Fibroblast of lung (primary cell): ENCODE results near the gene ZNF747. TPM values are rescaled to one million over a fixed set of nuclear protein-coding genes. Genes with fewer than 3 reads are reported as not detected.

Source experiments
- DNase-seq, 2 donors: peaks; one replicate each; pipeline versions ENCODE4 v3.0.0 to v3.0.0-alpha.2; 2010; ENCODE audit warnings: low read depth in 2 of 2
- H2AFZ ChIP-seq: 2 replicates; pipeline ENCODE4 v1.5.1; 2012; ENCODE audit warnings: low read length, control low read depth, inconsistent platforms
- H3K27ac ChIP-seq: 2 replicates; pipeline ENCODE4 v1.5.1; 2011; ENCODE audit warnings: low read length, control low read depth; ENCODE audit not compliant: insufficient read depth
- H3K27me3 ChIP-seq: 2 replicates; pipeline ENCODE4 v1.5.1; 2011; ENCODE audit warnings: mild to moderate bottlenecking, low read length; ENCODE audit not compliant: control insufficient read depth, insufficient read depth
- H3K36me3 ChIP-seq: 2 replicates; pipeline ENCODE4 v1.5.1; 2011; ENCODE audit warnings: low read length; ENCODE audit not compliant: control insufficient read depth, insufficient read depth
- H3K4me1 ChIP-seq: 2 replicates; pipeline ENCODE4 v1.5.1; 2011; ENCODE audit warnings: low read length; ENCODE audit not compliant: control insufficient read depth, insufficient read depth; ENCODE audit errors: extremely low read depth
- H3K4me2 ChIP-seq: 2 replicates; pipeline ENCODE4 v1.5.1; 2011; ENCODE audit warnings: low read length, control low read depth; ENCODE audit not compliant: insufficient read depth; ENCODE audit errors: extremely low read depth
- H3K4me3 ChIP-seq, 4 experiments: fragments of 200-600 bp in 1 of 4; sonication (generic) in 1 of 4; replicated peaks in 1 of 4; 2 replicates each; pipeline ENCODE4 v1.5.1; 2011 to 2016; ENCODE audit warnings: low read length in 4 of 4, low read depth in 3 of 4, mild to moderate bottlenecking in 3 of 4, control low read depth in 2 of 4, inconsistent platforms in 1 of 4, mixed read lengths in 1 of 4; ENCODE audit not compliant: insufficient read depth in 1 of 4; ENCODE audit errors: control extremely low read depth in 1 of 4
- H3K79me2 ChIP-seq: 2 replicates; pipeline ENCODE4 v1.5.1; 2012; ENCODE audit warnings: mild to moderate bottlenecking, low read length, inconsistent platforms; ENCODE audit not compliant: control insufficient read depth, insufficient read depth
- H3K9ac ChIP-seq: 2 replicates; pipeline ENCODE4 v1.5.1; 2011; ENCODE audit warnings: mild to moderate bottlenecking, low read length, control low read depth; ENCODE audit not compliant: insufficient read depth
- H3K9me3 ChIP-seq: 2 replicates; pipeline ENCODE4 v1.5.1; 2012; ENCODE audit warnings: low read depth, low read length; ENCODE audit not compliant: control insufficient read depth, insufficient read depth
- H4K20me1 ChIP-seq: 2 replicates; pipeline ENCODE4 v1.5.1; 2011; ENCODE audit warnings: low read length; ENCODE audit not compliant: control insufficient read depth, insufficient read depth; ENCODE audit errors: extremely low read depth
- EZH2 ChIP-seq: IDR thresholded peaks from 2 replicates; pipeline ENCODE4 v1.5.1; 2012; ENCODE audit warnings: low read length, control low read depth, mild to moderate bottlenecking; ENCODE audit errors: missing control alignments
- polyA plus RNA-seq, 2 donors: library from polyadenylated mRNA; depleted of rRNA in 1 of 2; stranded (reverse) in 1 of 2; unstranded in 1 of 2; fragments of >200 nt; gene quantifications; 2 replicates each; pipeline ENCODE4 v1.2.1, GENCODE V29; 2011 to 2012; ENCODE audit warnings: missing spikeins in 1 of 2
- total RNA-seq: library from RNA; depleted of rRNA; stranded (reverse); fragments of >200 nt; gene quantifications from 2 replicates; pipeline ENCODE4 v1.2.1, GENCODE V29; 2014
- TF ChIP-seq, protein P1 (sequence below), 2 donors: IDR thresholded peaks in 1 of 2; conservative IDR thresholded peaks in 1 of 2; 1 replicate in 1 of 2; 2 replicates in 1 of 2; pipeline ENCODE4 v1.5.1; 2011 to 2012; ENCODE audit warnings: low read length in 2 of 2, control low read depth in 1 of 2, inconsistent platforms in 1 of 2, low read depth in 1 of 2, mild to moderate bottlenecking in 1 of 2

ZNF747 gene
- total and polyA plus RNA-seq, 2 donors (not counting 1 experiment from before 2014, with no cell fraction given), result 4.4 to 10.6 TPM

DNA sequence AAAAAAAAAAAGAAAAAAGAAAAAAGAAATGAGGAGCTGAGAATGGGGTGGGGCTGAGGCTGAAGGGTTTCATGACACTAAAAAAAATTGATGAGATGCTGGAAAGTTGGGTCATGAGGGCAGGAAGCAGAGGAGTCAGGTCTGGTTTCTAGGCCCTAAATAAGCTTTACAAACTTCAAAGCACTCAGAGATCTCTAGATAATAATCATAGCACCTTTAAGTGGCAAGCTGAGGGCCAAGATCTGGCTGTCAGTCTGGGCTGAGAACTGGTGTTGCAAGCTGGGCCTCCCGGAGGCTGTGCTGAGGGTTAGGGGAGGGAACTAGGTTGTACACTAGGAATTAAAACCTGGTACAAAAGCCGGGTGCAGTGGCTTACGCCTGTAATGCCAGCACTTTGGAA lies 17.1 kb upstream of the ZNF747 start:
- Histone ChIP-seq H3K36me3 (peaks cover 10% of the 10 kb centered on the region), H3K4me2 (no peak overlapping the region), H3K27ac (no peak overlapping the region), H3K9me3 (no peaks in the 10 kb centered on the region), H3K79me2 (peaks cover 3% of the 10 kb centered on the region), H3K27me3 (no peaks in the 10 kb centered on the region), H3K9ac (no peak overlapping the region), H3K4me1 (no peaks in the 10 kb centered on the region), H4K20me1 (no peaks in the 10 kb centered on the region), H2AFZ (no peak overlapping the region), H3K4me3 (no peak overlapping the region)
- DNase-seq, result no peak
- TF ChIP-seq, protein P1, sequence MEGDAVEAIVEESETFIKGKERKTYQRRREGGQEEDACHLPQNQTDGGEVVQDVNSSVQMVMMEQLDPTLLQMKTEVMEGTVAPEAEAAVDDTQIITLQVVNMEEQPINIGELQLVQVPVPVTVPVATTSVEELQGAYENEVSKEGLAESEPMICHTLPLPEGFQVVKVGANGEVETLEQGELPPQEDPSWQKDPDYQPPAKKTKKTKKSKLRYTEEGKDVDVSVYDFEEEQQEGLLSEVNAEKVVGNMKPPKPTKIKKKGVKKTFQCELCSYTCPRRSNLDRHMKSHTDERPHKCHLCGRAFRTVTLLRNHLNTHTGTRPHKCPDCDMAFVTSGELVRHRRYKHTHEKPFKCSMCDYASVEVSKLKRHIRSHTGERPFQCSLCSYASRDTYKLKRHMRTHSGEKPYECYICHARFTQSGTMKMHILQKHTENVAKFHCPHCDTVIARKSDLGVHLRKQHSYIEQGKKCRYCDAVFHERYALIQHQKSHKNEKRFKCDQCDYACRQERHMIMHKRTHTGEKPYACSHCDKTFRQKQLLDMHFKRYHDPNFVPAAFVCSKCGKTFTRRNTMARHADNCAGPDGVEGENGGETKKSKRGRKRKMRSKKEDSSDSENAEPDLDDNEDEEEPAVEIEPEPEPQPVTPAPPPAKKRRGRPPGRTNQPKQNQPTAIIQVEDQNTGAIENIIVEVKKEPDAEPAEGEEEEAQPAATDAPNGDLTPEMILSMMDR (conservative IDR thresholded peaks at IDR 0.05 in 1 of 2, IDR thresholded peaks at IDR 0.05 in 1 of 2; ENCODE audit: low read depth in 1 of 2, low read length in 2 of 2), result no peak
- TF ChIP-seq EZH2, result no peak

DNA sequence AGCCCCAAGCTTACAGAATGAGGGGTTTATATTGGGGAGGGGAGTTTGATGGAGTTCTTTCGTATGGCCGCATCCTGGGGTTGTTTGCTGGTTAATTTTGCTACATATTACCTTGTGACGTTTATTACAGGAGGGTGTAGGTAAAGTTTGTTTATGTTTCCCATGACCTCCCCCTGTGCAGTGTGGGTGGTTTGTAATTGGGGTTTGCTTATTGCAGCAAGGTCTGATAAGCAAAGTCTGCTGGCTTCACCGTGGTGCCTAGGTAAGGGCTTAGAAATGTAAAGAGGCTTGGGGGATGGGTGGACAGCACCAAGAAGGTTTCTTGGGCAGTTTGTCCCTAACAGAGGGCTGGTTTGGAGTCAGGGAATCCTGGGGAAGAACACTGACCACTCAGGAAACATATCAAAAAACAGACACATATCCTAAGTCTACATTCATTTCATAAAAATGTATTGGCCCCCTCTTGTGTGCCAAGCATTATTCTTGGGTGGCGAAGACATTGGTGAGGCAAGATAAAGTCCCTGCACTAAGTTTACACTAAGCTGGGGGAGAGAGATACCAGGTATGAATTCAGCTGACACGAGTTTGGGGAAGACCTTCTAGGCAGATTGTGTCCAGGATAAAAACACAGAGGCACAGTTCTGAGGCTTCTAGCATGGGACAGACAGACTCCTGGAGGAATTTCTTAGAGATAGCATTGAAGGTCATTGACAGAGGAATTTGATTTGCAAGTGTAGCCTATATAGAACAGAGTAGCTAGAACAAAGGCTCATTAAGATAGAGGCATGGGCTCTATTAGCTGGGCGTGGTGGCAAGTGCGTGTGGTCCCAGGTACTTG lies 14.0 kb upstream of the ZNF747 start:
- Histone ChIP-seq H3K4me2 (no peak overlapping the region), H3K9ac (no peak overlapping the region), H3K4me1 (no peaks in the 10 kb centered on the region), H3K4me3 (no peak overlapping the region), H4K20me1 (no peaks in the 10 kb centered on the region), H2AFZ (no peak overlapping the region), H3K79me2 (no peaks in the 10 kb centered on the region), H3K27me3 (no peaks in the 10 kb centered on the region), H3K27ac (no peak overlapping the region), H3K9me3 (no peaks in the 10 kb centered on the region), H3K36me3 (no peaks in the 10 kb centered on the region)
- no peak for DNase-seq
- TF ChIP-seq EZH2, result no peak
- TF ChIP-seq, protein P1 (conservative IDR thresholded peaks at IDR 0.05 in 1 of 2, IDR thresholded peaks at IDR 0.05 in 1 of 2; ENCODE audit: low read depth in 1 of 2, low read length in 2 of 2), result no peak

DNA sequence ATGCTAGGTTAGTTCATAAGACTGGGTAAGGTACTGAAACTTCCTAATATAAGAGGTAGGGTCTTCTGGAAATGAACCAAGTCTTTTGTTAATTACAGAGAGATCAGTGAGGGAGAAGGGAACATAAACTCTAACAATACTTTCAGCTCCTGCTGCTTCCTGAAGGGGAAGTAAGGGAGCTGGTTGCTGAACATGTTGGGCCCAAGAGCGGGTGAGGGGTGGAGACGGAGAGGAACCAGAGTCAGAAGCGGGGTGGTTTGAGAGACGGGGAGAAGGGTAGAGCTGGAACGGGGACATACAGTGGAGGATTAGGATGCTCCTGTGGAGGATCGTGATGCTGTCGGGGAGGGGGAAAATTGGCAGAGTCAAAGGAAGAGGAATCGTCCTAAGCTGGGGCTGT lies 11.5 kb upstream of the ZNF747 start:
- no peak overlapping the region for H2AFZ ChIP-seq
- no peaks in the 10 kb centered on the region for H4K20me1 ChIP-seq
- no peak overlapping the region for H3K27ac ChIP-seq
- H3K36me3 ChIP-seq, result no peaks in the 10 kb centered on the region
- H3K4me1 ChIP-seq, result peaks cover 2% of the 10 kb centered on the region
- no peak overlapping the region for H3K9ac ChIP-seq
- no peaks in the 10 kb centered on the region for H3K9me3 ChIP-seq
- H3K79me2 ChIP-seq, result no peaks in the 10 kb centered on the region
- no peak for DNase-seq
- TF ChIP-seq, protein P1 (conservative IDR thresholded peaks at IDR 0.05 in 1 of 2, IDR thresholded peaks at IDR 0.05 in 1 of 2; ENCODE audit: low read depth in 1 of 2, low read length in 2 of 2), result no peak
- no peak for TF ChIP-seq EZH2
- H3K27me3 ChIP-seq, result no peaks in the 10 kb centered on the region
- no peak overlapping the region for H3K4me3 ChIP-seq
- H3K4me2 ChIP-seq, result no peak overlapping the region
